ENCODE results near the gene PLIN5. TPM values are rescaled to one million over a fixed set of nuclear protein-coding genes. Genes with fewer than 3 reads are reported as not detected.

Gene PLIN5
- total RNA-seq, 1 experiment from 2014 or later, result 3.9 TPM

DNA sequence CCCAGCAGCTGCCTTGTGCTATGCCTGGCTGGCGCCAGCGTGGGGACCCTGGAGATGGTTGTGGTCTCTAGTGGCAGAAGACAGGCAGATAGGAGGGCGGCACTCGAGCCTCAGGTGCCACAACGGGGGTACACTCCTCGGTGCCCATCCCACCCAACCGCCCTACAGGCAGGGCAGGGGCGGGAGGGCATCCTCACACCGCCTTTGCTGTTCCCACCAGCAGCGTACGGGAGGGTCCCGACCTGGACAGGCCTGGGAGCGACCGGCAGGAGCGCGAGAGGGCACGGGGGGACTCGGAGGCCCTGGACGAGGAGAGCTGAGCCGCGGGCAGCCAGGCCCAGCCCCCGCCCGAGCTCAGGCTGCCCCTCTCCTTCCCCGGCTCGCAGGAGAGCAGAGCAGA, 33.3 kb downstream of the PLIN5 start:
- H3K27me3 Mint-ChIP-seq (ENCODE audit: low read depth), result peaks cover 5% of the 10 kb centered on the region
- peaks cover 20 to 61% (median 57%) of the 10 kb centered on the region in 3 experiments; a peak in 6 of 7 replicates for H3K36me3 Mint-ChIP-seq (ENCODE audit: insufficient read depth in 1 of 3, low read depth in 3 of 3)
- no peak overlapping the region for H3K4me2 ChIP-seq (ENCODE audit: insufficient read depth, insufficient read length, low read length)
- H4K5ac ChIP-seq (ENCODE audit: insufficient read length, low read depth, low read length), result no peak overlapping the region
- H3K9me3 ChIP-seq (ENCODE audit: control insufficient read depth, low read depth, low read length), result no peaks in the 10 kb centered on the region
- no peak overlapping the region for H3K27ac ChIP-seq (ENCODE audit: insufficient read length, low read depth, low read length)
- no peaks in the 10 kb centered on the region for H3K79me2 ChIP-seq (ENCODE audit: insufficient read depth, low read length)
- H3K4me1 Mint-ChIP-seq, result no peaks in the 10 kb centered on the region
- no peak overlapping the region for H2BK12ac ChIP-seq (ENCODE audit: insufficient read length, low read depth, low read length)
- H3K4ac ChIP-seq (ENCODE audit: low read depth, low read length), result no peak overlapping the region
- H2BK120ac ChIP-seq (ENCODE audit: low read depth, low read length, poor library complexity, severe bottlenecking), result no peak overlapping the region
- H3K27ac Mint-ChIP-seq, result no peak overlapping the region
- whole genome bisulfite sequencing (ENCODE audit: extremely low coverage, insufficient read length, low lambda C conversion rate), result no CpG with 5 or more reads among the region's 25 CpGs
- no peak overlapping the region for H4K91ac ChIP-seq (ENCODE audit: insufficient read length, low read depth, low read length)
- no peak overlapping the region for H2BK15ac ChIP-seq (ENCODE audit: low read depth, low read length)
- H3K14ac ChIP-seq (ENCODE audit: insufficient read depth, low read length), result no peak overlapping the region
- no peak for TF ChIP-seq CTCF (conservative IDR thresholded peaks at IDR 0.05)
- H3K23me2 ChIP-seq (ENCODE audit: insufficient read length, low read depth, low read length, poor library complexity, severe bottlenecking), result no peaks in the 10 kb centered on the region
- no peaks in the 10 kb centered on the region for H3K27me3 ChIP-seq (ENCODE audit: insufficient read depth, low read length)
- H3K9ac ChIP-seq (ENCODE audit: extremely low read depth, insufficient read length, low read length), result no peak overlapping the region
- H2AK5ac ChIP-seq (ENCODE audit: insufficient read length, low read length), result no peak overlapping the region
- H3K18ac ChIP-seq (ENCODE audit: insufficient read length, low read depth, low read length), result no peak overlapping the region
- H3K79me1 ChIP-seq (ENCODE audit: insufficient read depth, low read depth, low read length, poor library complexity, severe bottlenecking), result no peaks in the 10 kb centered on the region
- no peaks in the 10 kb centered on the region for H3K4me1 ChIP-seq (ENCODE audit: insufficient read depth, low read length)
- no peak overlapping the region for H3T11ph ChIP-seq (ENCODE audit: low read length)
- no peaks in the 10 kb centered on the region for H3K9me3 Mint-ChIP-seq
- H4K8ac ChIP-seq (replicated peaks; ENCODE audit: insufficient read length, low read depth, low read length), result no peak overlapping the region
- H4K20me1 ChIP-seq (ENCODE audit: control insufficient read depth, insufficient read depth, insufficient read length), result no peaks in the 10 kb centered on the region
- H3K4me3 Mint-ChIP-seq, result no peak overlapping the region
- H2BK20ac ChIP-seq (ENCODE audit: low read depth, low read length, poor library complexity, severe bottlenecking), result no peak overlapping the region
- H2BK5ac ChIP-seq (ENCODE audit: insufficient read length, low read length), result no peak overlapping the region
- DNase-seq, result no peak
- H2AFZ ChIP-seq (ENCODE audit: low read length), result no peak overlapping the region
- H3K23ac ChIP-seq (ENCODE audit: insufficient read length, low read depth, low read length), result no peak overlapping the region
- no peak overlapping the region for H3K56ac ChIP-seq (ENCODE audit: insufficient read length, low read depth, low read length)
